LoVo (cell line): ENCODE data around the gene TSKU.
A peak's percentile ranks its signal among the peaks of the same experiment; 100 is the strongest.
"Not testable (repeated sequence)": the region's sequence is repeated elsewhere in the genome, so short reads cannot be mapped to it uniquely, and the experiment has no call there.

Source experiments
- DNase-seq: peaks from one replicate; pipeline ENCODE4 v3.0.0-alpha.2; 2016; ENCODE audit warnings: low spot score

Gene TSKU

GRCh38 chr11:76788661-76789442 lies 5.7 kb downstream of the TSKU start:
- peak; percentile 81 for DNase-seq

- no peak for DNase-seq
Measured at GRCh38 chr11:76789443-76789719, 6.2 kb downstream of the TSKU start.

- no peak for DNase-seq
Measured at GRCh38 chr11:76790251-76790650, 7.1 kb downstream of the TSKU start.

GRCh38 chr11:76791002-76791770 lies 8.0 kb downstream of the TSKU start:
- not testable (repeated sequence) for DNase-seq

GRCh38 chr11:76791861-76792260 lies 8.7 kb downstream of the TSKU start:
- DNase-seq: peak; percentile 27

GRCh38 chr11:76792505-76793264 lies 9.5 kb downstream of the TSKU start:
- no peak for DNase-seq

GRCh38 chr11:76793391-76794291 lies 10.5 kb downstream of the TSKU start:
- no peak for DNase-seq

GRCh38 chr11:76794371-76795289 lies 11.5 kb downstream of the TSKU start:
- DNase-seq: no peak

GRCh38 chr11:76795290-76795935 lies 12.3 kb downstream of the TSKU start:
- no peak for DNase-seq

GRCh38 chr11:76795936-76796441 lies 12.8 kb downstream of the TSKU start:
- DNase-seq: no peak

- DNase-seq: no peak
Measured at GRCh38 chr11:76796511-76797198, 13.5 kb downstream of the TSKU start.

GRCh38 chr11:76797341-76798201 lies 14.4 kb downstream of the TSKU start:
- no peak for DNase-seq

- DNase-seq: no peak
Measured at GRCh38 chr11:76798202-76798581, 15.0 kb downstream of the TSKU start.

- DNase-seq: no peak
Measured at GRCh38 chr11:76798671-76799065, 15.5 kb downstream of the TSKU start.

GRCh38 chr11:76799066-76799804 lies 16.1 kb downstream of the TSKU start:
- DNase-seq: peak; percentile 73

GRCh38 chr11:76800466-76801200 lies 17.5 kb downstream of the TSKU start:
- DNase-seq: no peak

GRCh38 chr11:76801225-76801624 lies 18.1 kb downstream of the TSKU start:
- DNase-seq: no peak
